NCI-H345 (cell line): ENCODE results near the gene KRTAP4-3.
"Not testable (repeated sequence)": the region's sequence is repeated elsewhere in the genome, so short reads cannot be mapped to it uniquely, and the experiment has no call there.

Experiments
- DNase-seq: peaks from one replicate; lab custom pipeline; 2025; lab: John Stamatoyannopoulos, UW

The KRTAP4-3 gene

DNA sequence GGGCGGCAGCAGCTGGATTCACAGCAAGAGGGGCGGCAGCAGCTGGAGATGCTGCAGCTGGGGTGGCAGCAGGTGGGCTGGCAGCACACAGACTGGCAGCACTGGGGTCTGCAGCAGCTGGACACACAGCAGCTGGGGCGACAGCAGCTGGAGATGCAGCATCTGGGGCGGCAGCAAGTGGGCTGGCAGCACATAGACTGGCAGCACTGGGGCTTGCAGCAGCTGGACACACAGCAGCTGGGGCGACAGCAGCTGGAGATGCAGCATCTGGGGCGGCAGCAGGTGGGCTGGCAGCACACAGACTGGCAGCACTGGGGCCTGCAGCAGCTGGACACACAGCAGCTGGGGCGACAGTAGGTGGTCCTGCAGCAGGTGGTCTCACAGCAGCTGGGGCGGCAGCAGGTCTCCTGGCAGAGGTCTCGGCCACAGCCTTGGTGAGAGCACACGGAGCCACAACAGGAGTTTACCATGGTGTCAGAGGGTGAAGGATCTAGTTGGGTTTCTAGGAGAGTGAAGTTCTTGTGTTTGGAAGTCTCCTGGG lies 50.1 kb downstream of the KRTAP4-3 start, which contains the start of gene KRTAP4-11:
KRTAP4-11 (minus strand) TSS at position 528 of the 541 bp plus-strand sequence; CDS start at position 470, 58 bp downstream.
- DNase-seq = not testable (repeated sequence)
